Smooth muscle cell (in vitro differentiated cells): Measurements from ENCODE around the gene C1S. TPM values are rescaled to one million over a fixed set of nuclear protein-coding genes. Genes with fewer than 3 reads are reported as not detected.

Experiments used
- DNase-seq: peaks from one replicate; lab custom pipeline; 2025; ENCODE audit not compliant: unreplicated experiment; lab: John Stamatoyannopoulos, UW
- H2AFZ ChIP-seq: fragments of 200-600 bp; sonication (generic); 2 replicates; pipeline ENCODE4 v1.6.0; 2016; ENCODE audit warnings: antibody characterized with exemption, low read depth, mild to moderate bottlenecking
- H3F3A ChIP-seq: fragments of 200-600 bp; sonication (generic); 2 replicates; pipeline ENCODE4 v1.6.0; 2017; ENCODE audit warnings: antibody characterized with exemption, low read depth
- H3K27ac ChIP-seq: fragments of 200-600 bp; sonication (generic); 2 replicates; pipeline ENCODE4 v1.5.1; 2016; ENCODE audit warnings: low read depth, mild to moderate bottlenecking
- H3K27me3 ChIP-seq: fragments of 200-600 bp; sonication (generic); 2 replicates; pipeline ENCODE4 v1.6.1; 2016; ENCODE audit warnings: low read depth, mild to moderate bottlenecking
- H3K36me3 ChIP-seq: fragments of 200-600 bp; sonication (generic); 2 replicates; pipeline ENCODE4 v1.5.1; 2016; ENCODE audit warnings: low read depth
- H3K4me1 ChIP-seq: fragments of 200-600 bp; sonication (generic); 2 replicates; pipeline ENCODE4 v1.5.1; 2016; ENCODE audit warnings: low read depth
- H3K4me2 ChIP-seq: fragments of 200-600 bp; sonication (generic); 2 replicates; pipeline ENCODE4 v1.6.0; 2016; ENCODE audit warnings: mild to moderate bottlenecking
- H3K4me3 ChIP-seq: fragments of 200-600 bp; sonication (generic); 2 replicates; pipeline ENCODE4 v1.5.1; 2016; ENCODE audit warnings: mild to moderate bottlenecking
- H3K79me2 ChIP-seq: fragments of 200-600 bp; sonication (generic); 2 replicates; pipeline ENCODE4 v1.6.0; 2016; ENCODE audit warnings: low read depth, mild to moderate bottlenecking
- H3K9ac ChIP-seq: fragments of 200-600 bp; sonication (generic); 2 replicates; pipeline ENCODE4 v1.6.0; 2016; ENCODE audit warnings: low read depth
- H3K9me3 ChIP-seq: fragments of 200-600 bp; sonication (generic); replicated peaks from 2 replicates; pipeline ENCODE4 v1.5.1; 2016; ENCODE audit warnings: low read depth
- H4K20me1 ChIP-seq: fragments of 200-600 bp; sonication (generic); 2 replicates; pipeline ENCODE4 v1.6.0; 2016; ENCODE audit warnings: low read depth
- WGBS: methylation state at CpG from one replicate; pipeline ENCODE4 v1.1.7; 2016; ENCODE audit warnings: low lambda C conversion rate; 5-methylcytosine and 5-hydroxymethylcytosine counted together
- polyA plus RNA-seq: library from polyadenylated mRNA; unstranded; fragments of >200 nt; fragmentation: Nextera tagmentation; extraction: Ambion mirVana; gene quantifications from 2 replicates; pipeline ENCODE4 v1.2.1, GENCODE V29; 2016
- total RNA-seq: library from RNA; depleted of rRNA; stranded (reverse); fragments of >200 nt; gene quantifications from 2 replicates; pipeline ENCODE4 v1.2.3, GENCODE V29; 2014
- TF ChIP-seq, protein P1 (sequence below): fragments of 200-600 bp; sonication (generic); IDR thresholded peaks from 2 replicates; pipeline ENCODE4 v1.5.1; 2017; ENCODE audit warnings: borderline replicate concordance, mild to moderate bottlenecking, antibody characterized with exemption; ENCODE audit not compliant: insufficient read depth, poor library complexity, severe bottlenecking

C1S gene
- total and polyA plus RNA-seq, 2 experiments from 2014 or later, result 38.5 to 69.2 TPM

DNA sequence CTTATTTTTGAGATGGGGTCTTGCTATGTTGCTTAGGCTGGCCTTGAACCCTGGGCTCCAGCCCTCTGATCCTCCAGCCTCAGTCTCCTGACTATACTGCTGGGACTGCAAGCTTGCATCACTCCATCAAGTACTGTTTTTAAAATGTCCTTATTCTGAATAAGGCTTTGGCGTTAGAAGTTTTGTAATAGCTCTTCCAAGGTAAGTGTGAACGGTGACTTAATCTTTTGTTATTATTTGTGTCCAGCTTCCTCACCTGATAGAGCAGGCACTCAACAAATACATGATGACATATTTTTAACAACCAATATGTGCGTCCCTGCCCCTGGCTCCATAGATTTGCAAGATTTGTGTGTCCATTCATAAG is 47.1 kb downstream of the C1S start:
- DNase-seq, result no peak
- H2AFZ ChIP-seq, result peak overlapping the region; percentile 96
- H3K9ac ChIP-seq, result no peak overlapping the region

DNA sequence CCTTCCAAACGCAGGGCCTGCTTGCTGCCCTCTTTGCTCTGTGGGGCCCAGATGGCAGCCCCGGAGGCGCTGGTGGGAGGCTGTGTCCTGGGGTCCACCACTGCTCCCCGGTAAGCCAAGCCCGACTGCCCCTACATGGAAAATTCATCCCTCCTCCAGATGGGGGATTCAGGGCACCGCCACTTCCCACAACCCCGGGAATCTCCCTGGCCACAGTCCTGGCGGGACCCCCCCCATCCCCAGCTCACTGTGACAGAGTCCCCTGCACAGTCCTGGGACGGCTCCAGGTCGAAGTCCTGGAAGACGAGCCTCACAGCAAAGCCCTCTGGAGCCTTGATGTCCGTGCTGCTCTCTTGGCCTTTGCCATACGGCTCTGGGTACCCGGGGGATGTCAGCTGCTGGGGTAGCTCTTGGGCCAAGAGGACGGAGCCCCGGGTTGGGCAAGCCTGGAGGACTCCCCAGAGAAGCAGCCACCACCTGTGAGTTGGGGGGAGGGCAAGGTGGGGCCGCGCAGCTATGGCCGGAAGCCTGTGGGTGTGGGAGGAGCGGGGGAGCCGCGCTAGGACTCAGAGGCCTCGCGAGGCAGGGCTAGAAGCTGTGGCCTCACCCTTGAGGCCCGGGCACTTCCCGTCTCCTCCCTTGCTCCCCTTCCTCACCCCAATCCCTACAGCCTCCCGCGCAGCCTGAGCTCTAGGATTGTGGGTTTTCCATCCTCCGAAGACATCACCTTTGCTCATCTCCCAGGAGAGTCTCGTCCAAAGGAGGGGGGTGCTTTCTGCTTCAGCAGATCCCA is 47.7 kb downstream of the C1S start:
- TF ChIP-seq, protein P1, sequence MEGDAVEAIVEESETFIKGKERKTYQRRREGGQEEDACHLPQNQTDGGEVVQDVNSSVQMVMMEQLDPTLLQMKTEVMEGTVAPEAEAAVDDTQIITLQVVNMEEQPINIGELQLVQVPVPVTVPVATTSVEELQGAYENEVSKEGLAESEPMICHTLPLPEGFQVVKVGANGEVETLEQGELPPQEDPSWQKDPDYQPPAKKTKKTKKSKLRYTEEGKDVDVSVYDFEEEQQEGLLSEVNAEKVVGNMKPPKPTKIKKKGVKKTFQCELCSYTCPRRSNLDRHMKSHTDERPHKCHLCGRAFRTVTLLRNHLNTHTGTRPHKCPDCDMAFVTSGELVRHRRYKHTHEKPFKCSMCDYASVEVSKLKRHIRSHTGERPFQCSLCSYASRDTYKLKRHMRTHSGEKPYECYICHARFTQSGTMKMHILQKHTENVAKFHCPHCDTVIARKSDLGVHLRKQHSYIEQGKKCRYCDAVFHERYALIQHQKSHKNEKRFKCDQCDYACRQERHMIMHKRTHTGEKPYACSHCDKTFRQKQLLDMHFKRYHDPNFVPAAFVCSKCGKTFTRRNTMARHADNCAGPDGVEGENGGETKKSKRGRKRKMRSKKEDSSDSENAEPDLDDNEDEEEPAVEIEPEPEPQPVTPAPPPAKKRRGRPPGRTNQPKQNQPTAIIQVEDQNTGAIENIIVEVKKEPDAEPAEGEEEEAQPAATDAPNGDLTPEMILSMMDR, result no peak
- whole genome bisulfite sequencing, result 19% methylated on average over 27 of the region's 30 CpGs
- Histone ChIP-seq H3F3A (no peaks in the 10 kb centered on the region), H3K36me3 (no peaks in the 10 kb centered on the region), H3K27me3 (no peaks in the 10 kb centered on the region), H3K4me2 (peak overlapping the region; percentile 99), H3K9me3 (no peaks in the 10 kb centered on the region), H3K27ac (peak overlapping the region; percentile 52), H3K4me3 (peak overlapping the region; percentile 83), H3K79me2 (peaks cover 14% of the 10 kb centered on the region), H4K20me1 (no peaks in the 10 kb centered on the region), H3K9ac (peak overlapping the region; percentile 82), H2AFZ (peak overlapping the region; percentile 96), H3K4me1 (no peaks in the 10 kb centered on the region)
- DNase-seq, result peak; percentile 14

More for the DNA sequence above, 47.1 kb downstream of the C1S start:
- H3K4me1 ChIP-seq, result no peaks in the 10 kb centered on the region
- H3K79me2 ChIP-seq, result peaks cover 14% of the 10 kb centered on the region
- TF ChIP-seq, protein P1, result no peak
- peak overlapping the region; percentile 99 for H3K4me2 ChIP-seq
- H3K36me3 ChIP-seq, result no peaks in the 10 kb centered on the region
- peak overlapping the region; percentile 83 for H3K4me3 ChIP-seq
- H3K9me3 ChIP-seq, result no peaks in the 10 kb centered on the region
- H3K27ac ChIP-seq, result peak overlapping the region; percentile 52
- no peaks in the 10 kb centered on the region for H3K27me3 ChIP-seq
- 76% methylated on average over 3 of the region's 3 CpGs for WGBS
- no peaks in the 10 kb centered on the region for H3F3A ChIP-seq
- peaks cover 1% of the 10 kb centered on the region for H4K20me1 ChIP-seq

DNA sequence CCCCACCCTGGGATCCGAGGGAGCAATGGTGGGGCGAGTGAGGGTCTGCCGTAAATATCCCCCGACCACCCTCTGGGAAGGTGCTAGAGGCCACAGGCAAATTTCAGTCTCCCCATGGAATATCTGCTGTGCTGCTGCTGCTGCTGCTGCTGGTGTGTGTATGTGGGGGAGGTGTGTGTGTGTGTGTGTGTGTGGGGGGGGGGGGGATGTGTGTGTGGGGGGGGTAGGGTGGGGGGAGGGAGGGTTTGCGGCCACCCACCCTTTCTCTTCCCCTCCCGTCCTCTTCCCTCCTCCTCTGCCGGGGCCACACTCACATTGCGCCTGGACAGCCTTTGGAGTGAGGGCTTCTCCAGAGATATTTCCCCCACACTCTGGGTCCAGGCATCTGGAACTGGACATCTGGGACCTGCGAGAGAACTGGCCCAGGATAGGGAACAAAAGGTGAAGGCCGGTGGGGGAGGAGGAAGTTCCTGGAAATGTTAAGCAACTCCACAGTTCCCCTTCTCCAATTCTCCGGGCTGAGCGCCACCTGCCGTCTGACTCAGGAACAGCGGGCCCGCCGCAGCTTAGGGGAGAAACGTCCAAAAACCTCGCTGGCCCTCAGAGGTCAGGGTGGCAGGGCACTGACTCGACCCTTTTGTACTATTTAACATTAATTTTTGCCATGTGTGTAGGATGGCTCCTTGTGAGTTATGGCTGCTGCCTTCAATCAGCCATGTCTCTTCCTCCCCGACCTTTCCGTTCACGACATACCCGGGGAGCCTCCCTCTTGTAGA is 48.5 kb downstream of the C1S start, which contains the start of gene C1RL:
Gene C1RL (minus strand): TSS at position 419 of the 776 bp plus-strand sequence. CDS start 34 bp downstream, at position 385.
- H3K36me3 ChIP-seq, result no peaks in the 10 kb centered on the region
- peaks cover 14% of the 10 kb centered on the region for H3K79me2 ChIP-seq
- TF ChIP-seq, protein P1, result peak; percentile 94

More for the DNA sequence above, 48.5 kb downstream of the C1S start, which contains the start of gene C1RL:
- Histone ChIP-seq H3K4me3 (peak within 1 kb of the TSS; percentile 83), H3K4me2 (peak within 1 kb of the TSS; percentile 99), H3K9me3 (no peaks in the 10 kb centered on the region), H3F3A (no peaks in the 10 kb centered on the region), H4K20me1 (peaks cover 5% of the 10 kb centered on the region), H3K9ac (peak within 1 kb of the TSS; percentile 82), H3K27me3 (no peaks in the 10 kb centered on the region), H3K27ac (peak within 1 kb of the TSS; percentile 52), H2AFZ (peak within 1 kb of the TSS; percentile 96), H3K4me1 (no peaks in the 10 kb centered on the region)
- 24% methylated on average over 20 of the region's 23 CpGs for WGBS
- DNase-seq, result peak; percentile 61
